NT2/D1 (cell line): Measurements from ENCODE around the gene CD96.

ENCODE experiments used
- SUZ12 ChIP-seq: IDR thresholded peaks from 2 replicates; pipeline ENCODE4 v1.6.1; 2011; ENCODE audit not compliant: insufficient read length, insufficient read depth; ENCODE audit errors: extremely low read depth
- YY1 ChIP-seq: IDR thresholded peaks from 2 replicates; pipeline ENCODE4 v1.6.1; 2011; ENCODE audit not compliant: insufficient read length, insufficient read depth
- ZNF274 ChIP-seq: IDR thresholded peaks from 2 replicates; pipeline ENCODE4 v1.6.1; 2011; ENCODE audit warnings: mild to moderate bottlenecking, low read depth, low read length

DNA sequence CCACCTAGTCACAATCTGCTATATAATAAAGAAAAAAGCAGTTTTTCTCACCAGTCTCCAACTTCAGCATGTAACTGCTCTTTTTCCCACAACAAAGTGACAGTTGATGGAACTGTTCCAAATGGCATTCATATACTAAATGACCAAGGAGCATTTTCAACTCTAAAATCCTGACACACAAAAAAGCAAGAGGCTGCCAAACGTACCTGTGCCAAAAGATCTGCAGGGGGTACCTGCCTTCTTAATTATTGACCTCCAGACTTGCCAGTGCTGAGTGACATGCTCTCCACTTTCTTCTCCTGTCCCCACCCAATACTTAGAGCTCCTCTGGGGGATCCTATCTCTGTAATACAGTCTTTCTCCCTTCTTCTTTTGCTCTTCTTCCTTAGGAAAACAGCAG, 35.1 kb downstream of the CD96 start:
- TF ChIP-seq YY1 (no peak), ZNF274 (no peak), SUZ12 (no peak)
